Mammary epithelial cell (primary cell): ENCODE measurements around the gene TRIM37.

Experiments
- CTCF ChIP-seq, 2 donors: IDR thresholded peaks in 1 of 2; conservative IDR thresholded peaks in 1 of 2; 2 replicates each; pipeline ENCODE4 v1.5.1; 2011 to 2012; ENCODE audit warnings: inconsistent platforms in 2 of 2, low read length in 2 of 2, mild to moderate bottlenecking in 2 of 2, control low read depth in 1 of 2, low read depth in 1 of 2; ENCODE audit not compliant: insufficient read depth in 1 of 2; ENCODE audit errors: extremely low read depth in 1 of 2
- EZH2 ChIP-seq: IDR thresholded peaks from 2 replicates; pipeline ENCODE4 v1.6.1; 2012; ENCODE audit warnings: low read length, inconsistent platforms, borderline replicate concordance

DNA sequence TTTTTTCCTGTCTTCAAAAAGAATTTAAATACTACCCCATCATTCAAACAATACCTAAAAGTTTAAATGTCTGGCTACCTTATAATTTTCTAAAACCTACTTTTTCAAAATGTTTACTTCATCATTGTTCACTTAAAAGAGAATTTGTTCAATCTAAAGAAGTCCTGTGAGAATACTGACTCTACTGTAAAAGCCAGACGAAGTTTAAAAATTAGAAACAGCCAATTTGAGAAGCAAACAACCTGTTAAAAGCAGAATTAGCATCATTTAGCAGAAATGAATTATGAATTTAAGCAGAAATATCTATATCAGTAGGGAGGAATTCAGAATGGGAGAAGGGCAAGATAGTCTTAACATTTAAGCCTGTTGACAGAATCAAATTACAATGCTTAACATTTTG is 46.2 kb upstream of the TRIM37 start:
- TF ChIP-seq CTCF (conservative IDR thresholded peaks at IDR 0.05 in 1 of 2, IDR thresholded peaks at IDR 0.05 in 1 of 2; ENCODE audit: extremely low read depth in 1 of 2, insufficient read depth in 1 of 2, low read depth in 1 of 2, low read length in 2 of 2) (no peak), EZH2 (no peak)
